K562 (cell line): ENCODE data around the gene CST6. TPM values are rescaled to one million over a fixed set of nuclear protein-coding genes. Genes with fewer than 3 reads are reported as not detected.
A peak's percentile ranks its signal among the peaks of the same experiment; 100 is the strongest.

ENCODE experiments used
- CBFA2T3 ChIP-seq: fragments of 450-650 bp; IDR thresholded peaks from 2 replicates; pipeline ENCODE4 v1.6.1; 2017
- CREM ChIP-seq: IDR thresholded peaks from 2 replicates; pipeline ENCODE4 v1.6.1; 2014; ENCODE audit warnings: antibody characterized with exemption, low read depth
- CTBP1 ChIP-seq: fragments of 450-650 bp; IDR thresholded peaks from 2 replicates; pipeline ENCODE4 v1.6.1; 2016; ENCODE audit warnings: borderline replicate concordance
- JUND ChIP-seq, 2 experiments: IDR thresholded peaks; 2 replicates in 1 of 2; 3 replicates in 1 of 2; pipeline ENCODE4 v1.6.1; 2011; ENCODE audit warnings: borderline replicate concordance in 2 of 2, low read depth in 2 of 2, low read length in 2 of 2, improper control_type of control experiment in 1 of 2, missing biosample characterization in 1 of 2, missing genetic modification characterization in 1 of 2, missing genetic modification reagents in 1 of 2
- KDM4B ChIP-seq, 2 experiments: fragments of 450-650 bp in 1 of 2; sonication (generic) in 1 of 2; IDR thresholded peaks; 2 replicates each; pipeline ENCODE4 v1.6.1; 2016 to 2017; ENCODE audit warnings: borderline replicate concordance in 2 of 2, antibody characterized with exemption in 1 of 2, low read depth in 1 of 2, mild to moderate bottlenecking in 1 of 2
- MGA ChIP-seq: fragments of 450-650 bp; IDR thresholded peaks from 2 replicates; pipeline ENCODE4 v1.6.1; 2016; ENCODE audit warnings: mild to moderate bottlenecking, moderate library complexity
- MTA3 ChIP-seq: fragments of 450-650 bp; formaldehyde crosslinking; IDR thresholded peaks from 2 replicates; pipeline ENCODE4 v1.6.1; 2017; ENCODE audit warnings: mild to moderate bottlenecking, borderline replicate concordance
- MYNN ChIP-seq, 2 experiments: sonication (generic); formaldehyde crosslinking in 1 of 2; IDR thresholded peaks; 2 replicates each; pipeline versions ENCODE4 v1.5.0 to v1.6.1; 2016 to 2020; ENCODE audit warnings: antibody characterized with exemption in 1 of 2, missing genetic modification reagents in 1 of 2
- NCOA1 ChIP-seq: fragments of 450-650 bp; IDR thresholded peaks from 2 replicates; pipeline ENCODE4 v1.6.1; 2016; ENCODE audit warnings: low read depth
- NEUROD1 ChIP-seq: fragments of 150-350 bp; IDR thresholded peaks from 2 replicates; pipeline ENCODE4 v1.6.1; 2014; ENCODE audit warnings: borderline replicate concordance, low read length, low read depth; ENCODE audit not compliant: partially characterized antibody
- POLR2G ChIP-seq: fragments of 200-400 bp; formaldehyde crosslinking; IDR thresholded peaks from 2 replicates; pipeline ENCODE4 v1.6.1; 2017; ENCODE audit warnings: low read depth, mild to moderate bottlenecking, antibody characterized with exemption, low read length, moderate library complexity
- RBFOX2 ChIP-seq: fragments of 200-400 bp; formaldehyde crosslinking; IDR thresholded peaks from 2 replicates; pipeline ENCODE4 v1.6.1; 2017; ENCODE audit warnings: low read depth, mild to moderate bottlenecking, low read length, moderate library complexity
- RBM22 ChIP-seq: fragments of 200-400 bp; formaldehyde crosslinking; IDR thresholded peaks from 2 replicates; pipeline ENCODE4 v1.6.1; 2018; ENCODE audit warnings: low read length, low read depth; ENCODE audit not compliant: poor library complexity, severe bottlenecking
- ZBTB7A ChIP-seq: IDR thresholded peaks from 2 replicates; pipeline ENCODE4 v1.6.1; 2011; ENCODE audit warnings: low read depth, mild to moderate bottlenecking, low read length, moderate library complexity, borderline replicate concordance; ENCODE audit not compliant: control insufficient read depth
- ZNF174 ChIP-seq: fragments of 250-450 bp; sonication (Bioruptor Pico); IDR thresholded peaks from 2 replicates; pipeline ENCODE4 v1.4.0; 2020; ENCODE audit warnings: mild to moderate bottlenecking
- polyA plus RNA-seq, 8 experiments: library from polyadenylated mRNA; depleted of rRNA in 4 of 8; stranded (reverse) in 5 of 8; unstranded in 3 of 8; fragments of >200 nt; fragmentation: Nextera tagmentation in 2 of 8; fragmentation: Illumina TruSeq in 1 of 8; extraction: Ambion mirVana in 2 of 8; extraction: Trizol in 1 of 8; gene quantifications; 2 replicates each; pipeline versions ENCODE4 v1.2.1 to v1.2.3, GENCODE V29; 2011 to 2014; ENCODE audit warnings: inconsistent platforms in 1 of 8, missing spikeins in 1 of 8
- total RNA-seq, 7 experiments: library from RNA; depleted of rRNA in 6 of 7; stranded (reverse); fragments of >200 nt in 6 of 7; fragmentation: Illumina TruSeq in 2 of 7; extraction: Trizol in 2 of 7; gene quantifications; 2 replicates each; pipeline versions ENCODE4 v1.2.1 to v1.2.3, GENCODE V29; 2011 to 2021; ENCODE audit warnings: low replicate concordance in 1 of 7

Gene CST6
- total and polyA plus RNA-seq, 9 of the 15 experiments (the other 6 are each of a cell fraction or from before 2014, with no cell fraction given) = not detected

- TF ChIP-seq MTA3 (0 out of 2 replicates have a peak, but pooled peaks have one; percentile 27), MYNN (IDR thresholded peaks at IDR 0.05) (peak; percentile 68; the same call in 1 of the 2 replicates), MYNN (CRISPR knock-in tag; IDR thresholded peaks at IDR 0.05) (no peak), POLR2G (peak; percentile 49), CTBP1 (peak; percentile 34; the same call in 1 of the 2 replicates), MGA (no peak), CBFA2T3 (0 out of 2 replicates have a peak, but pooled peaks have one; percentile 11), CREM (peak; percentile 54), JUND (IDR thresholded peaks at IDR 0.05; ENCODE audit: borderline replicate concordance, low read depth, low read length) (peak; percentile 95), JUND (tag; IDR thresholded peaks at IDR 0.05; ENCODE audit: borderline replicate concordance, low read depth, low read length) (peak; percentile 84; the same call in 1 of the 3 replicates), KDM4B (IDR thresholded peaks at IDR 0.05; ENCODE audit: borderline replicate concordance in 2 of 2, low read depth in 1 of 2) (no peak), ZBTB7A (0 out of 2 replicates have a peak, but pooled peaks have one; percentile 9), RBM22 (no peak), NCOA1 (no peak), NEUROD1 (peak; percentile 54), ZNF174 (no peak), RBFOX2 (peak; percentile 54; the same call in 1 of the 2 replicates)
Observed at GRCh38 chr11:66020618-66021357, 9.0 kb downstream of the CST6 start (continued).
